HEK293 (cell line): ENCODE data around the gene PCP4.

Experiments
- CTCF ChIP-seq: fragments of 450-650 bp; formaldehyde crosslinking; IDR thresholded peaks from 2 replicates; pipeline ENCODE4 v1.5.1; 2016; ENCODE audit warnings: missing biosample characterization, missing genetic modification characterization
- ZBTB49 ChIP-seq: fragments of 450-650 bp; formaldehyde crosslinking; IDR thresholded peaks from 2 replicates; pipeline ENCODE4 v1.5.1; 2016; ENCODE audit warnings: missing biosample characterization, missing genetic modification characterization, low read depth
- ZNF398 ChIP-seq: fragments of 450-650 bp; formaldehyde crosslinking; IDR thresholded peaks from 2 replicates; pipeline ENCODE4 v1.5.1; 2017; ENCODE audit warnings: missing biosample characterization, missing genetic modification characterization
- ZNF843 ChIP-seq: fragments of 450-650 bp; formaldehyde crosslinking; IDR thresholded peaks from 2 replicates; pipeline ENCODE4 v1.5.1; 2016; ENCODE audit warnings: missing biosample characterization, missing genetic modification characterization

GRCh38 chr21:39855595-39855994 lies 11.6 kb upstream of the PCP4 start:
- TF ChIP-seq CTCF, result no peak
- TF ChIP-seq ZBTB49 (tag by site-specific recombination), result no peak
- no peak for TF ChIP-seq ZNF398 (tag by site-specific recombination)
- no peak for TF ChIP-seq ZNF843 (tag by site-specific recombination)
